ENCODE data around the gene BRD2.

BRD2 gene

DNA sequence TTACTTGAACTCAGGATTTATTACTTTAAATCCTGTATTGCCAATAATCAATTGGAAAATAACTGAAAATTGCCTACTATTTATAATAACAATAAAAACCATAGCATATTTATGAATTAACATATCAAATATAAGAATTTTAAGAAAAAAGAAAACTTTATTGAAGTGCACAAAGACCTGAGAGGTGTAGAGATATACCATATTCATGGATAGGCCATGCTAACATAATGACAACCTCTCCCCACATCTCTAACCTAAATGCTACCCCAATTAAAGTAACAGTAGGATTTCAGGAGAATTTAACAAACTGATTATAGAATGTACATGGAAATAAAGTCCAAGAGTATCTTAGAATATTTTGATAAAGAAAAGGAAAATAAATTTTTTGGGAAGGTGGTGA is 22.4 kb upstream of the BRD2 start:
- no peaks in the 10 kb centered on the region for H3K27me3 ChIP-seq (replicated peaks; ENCODE audit: control insufficient read depth, insufficient read depth, low read length)
- TF ChIP-seq, protein P1, sequence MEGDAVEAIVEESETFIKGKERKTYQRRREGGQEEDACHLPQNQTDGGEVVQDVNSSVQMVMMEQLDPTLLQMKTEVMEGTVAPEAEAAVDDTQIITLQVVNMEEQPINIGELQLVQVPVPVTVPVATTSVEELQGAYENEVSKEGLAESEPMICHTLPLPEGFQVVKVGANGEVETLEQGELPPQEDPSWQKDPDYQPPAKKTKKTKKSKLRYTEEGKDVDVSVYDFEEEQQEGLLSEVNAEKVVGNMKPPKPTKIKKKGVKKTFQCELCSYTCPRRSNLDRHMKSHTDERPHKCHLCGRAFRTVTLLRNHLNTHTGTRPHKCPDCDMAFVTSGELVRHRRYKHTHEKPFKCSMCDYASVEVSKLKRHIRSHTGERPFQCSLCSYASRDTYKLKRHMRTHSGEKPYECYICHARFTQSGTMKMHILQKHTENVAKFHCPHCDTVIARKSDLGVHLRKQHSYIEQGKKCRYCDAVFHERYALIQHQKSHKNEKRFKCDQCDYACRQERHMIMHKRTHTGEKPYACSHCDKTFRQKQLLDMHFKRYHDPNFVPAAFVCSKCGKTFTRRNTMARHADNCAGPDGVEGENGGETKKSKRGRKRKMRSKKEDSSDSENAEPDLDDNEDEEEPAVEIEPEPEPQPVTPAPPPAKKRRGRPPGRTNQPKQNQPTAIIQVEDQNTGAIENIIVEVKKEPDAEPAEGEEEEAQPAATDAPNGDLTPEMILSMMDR (IDR thresholded peaks at IDR 0.05; ENCODE audit: insufficient read depth, low read length, poor library complexity, severe bottlenecking): no peak
- H3K36me3 ChIP-seq (ENCODE audit: control insufficient read depth, insufficient read depth, low read length): peaks cover 8% of the 10 kb centered on the region
- DNase-seq (ENCODE audit: extremely low read depth, insufficient read length): no peak
- no peak overlapping the region for H3K4me3 ChIP-seq (replicated peaks; ENCODE audit: low read depth, low read length)

DNA sequence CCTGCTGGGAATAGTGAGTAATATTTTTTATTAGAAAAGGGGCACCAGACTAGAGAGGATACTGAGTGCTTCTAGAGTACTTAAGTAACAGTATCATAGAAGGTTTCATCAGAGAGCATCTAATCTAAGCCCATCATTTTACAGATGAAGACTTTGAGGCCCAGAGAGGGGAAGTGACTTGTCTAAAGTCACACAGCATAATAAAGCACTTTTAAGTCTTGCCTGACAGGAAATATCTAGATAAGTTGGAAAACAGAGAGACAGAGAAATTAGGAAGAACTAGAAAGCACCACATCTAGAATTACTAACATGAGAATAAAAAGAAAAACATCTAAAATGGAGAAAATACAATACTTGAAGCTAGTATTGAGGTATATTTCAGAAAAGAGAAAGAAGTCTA is 21.5 kb upstream of the BRD2 start:
- TF ChIP-seq, protein P1 (IDR thresholded peaks at IDR 0.05; ENCODE audit: insufficient read depth, low read length, poor library complexity, severe bottlenecking): no peak
- Histone ChIP-seq H3K4me3 (replicated peaks; ENCODE audit: low read depth, low read length) (no peak overlapping the region), H3K36me3 (ENCODE audit: control insufficient read depth, insufficient read depth, low read length) (peaks cover 8% of the 10 kb centered on the region), H3K27me3 (replicated peaks; ENCODE audit: control insufficient read depth, insufficient read depth, low read length) (no peaks in the 10 kb centered on the region)
- DNase-seq (ENCODE audit: extremely low read depth, insufficient read length): no peak

DNA sequence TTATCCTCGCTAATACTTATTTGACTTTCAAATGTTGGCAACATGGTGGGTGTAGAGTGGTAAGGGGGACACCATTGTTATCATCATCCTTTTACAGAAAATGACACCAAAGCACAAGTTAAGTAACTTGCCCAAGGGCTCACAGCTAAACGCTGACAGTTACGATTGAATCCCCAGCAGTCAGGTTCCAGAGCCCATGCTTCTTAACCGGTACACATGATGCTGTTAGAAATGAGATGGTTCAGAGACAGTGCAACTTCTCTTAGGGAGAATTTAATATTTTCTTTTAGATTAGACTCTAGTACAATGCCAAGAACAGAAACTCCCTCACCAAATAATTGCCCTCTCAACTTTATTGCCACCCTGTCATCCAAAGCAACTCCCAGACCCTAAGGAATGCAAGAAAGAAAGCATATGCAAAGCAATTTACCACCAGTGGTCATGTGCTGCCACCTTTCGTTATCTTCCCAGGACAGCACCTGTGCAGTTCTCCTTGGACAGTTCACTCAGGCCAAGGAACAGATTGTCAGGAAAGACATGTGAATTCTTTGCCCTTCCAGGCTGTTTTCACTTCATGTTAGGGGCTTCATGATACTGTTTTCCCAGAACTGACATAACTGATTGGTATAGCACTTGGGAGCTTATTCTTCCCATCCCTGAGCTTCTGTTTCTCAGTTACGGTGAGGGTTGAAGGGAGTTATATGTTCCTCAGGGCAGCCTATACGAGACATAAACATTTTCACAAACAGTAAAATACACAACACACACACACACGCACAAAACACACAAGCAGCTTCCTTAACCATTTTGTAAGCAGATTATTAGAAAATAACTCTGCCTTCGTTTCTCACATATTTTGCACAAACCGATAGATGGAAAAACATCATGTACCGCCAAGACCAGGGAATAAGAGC is 20.6 kb upstream of the BRD2 start:
- H3K27me3 ChIP-seq (replicated peaks; ENCODE audit: control insufficient read depth, insufficient read depth, low read length): no peaks in the 10 kb centered on the region
- TF ChIP-seq, protein P1 (IDR thresholded peaks at IDR 0.05; ENCODE audit: insufficient read depth, low read length, poor library complexity, severe bottlenecking): peak; percentile 72
- H3K4me3 ChIP-seq (replicated peaks; ENCODE audit: low read depth, low read length): peak overlapping the region; percentile 8; the same call in 1 of the 2 replicates
- H3K36me3 ChIP-seq (ENCODE audit: control insufficient read depth, insufficient read depth, low read length): peaks cover 8% of the 10 kb centered on the region
- DNase-seq (ENCODE audit: extremely low read depth, insufficient read length): no peak

DNA sequence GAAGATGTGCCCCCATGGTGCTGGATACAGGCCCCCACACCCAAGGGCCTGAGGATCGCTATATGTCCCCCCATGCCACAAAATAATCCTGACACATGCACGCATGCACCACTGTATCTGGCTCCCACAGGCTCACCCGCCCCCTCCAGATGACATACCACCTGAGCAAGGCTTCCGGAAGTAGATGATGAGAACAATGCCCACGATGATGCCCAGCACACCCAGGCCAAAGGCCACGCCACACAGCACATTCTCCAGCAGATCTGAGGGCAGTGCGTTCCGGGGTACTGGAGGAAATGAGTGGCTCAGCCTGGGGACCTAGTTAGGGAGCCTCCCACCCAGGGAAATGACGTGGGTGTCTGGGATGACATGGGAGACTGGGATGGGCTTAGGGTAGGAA is 19.3 kb upstream of the BRD2 start:
- H3K27me3 ChIP-seq (replicated peaks; ENCODE audit: control insufficient read depth, insufficient read depth, low read length): no peaks in the 10 kb centered on the region
- DNase-seq (ENCODE audit: extremely low read depth, insufficient read length): no peak
- TF ChIP-seq, protein P1 (IDR thresholded peaks at IDR 0.05; ENCODE audit: insufficient read depth, low read length, poor library complexity, severe bottlenecking): no peak
- H3K4me3 ChIP-seq (replicated peaks; ENCODE audit: low read depth, low read length): 0 out of 2 replicates have a peak overlapping the region, but pooled peaks have one; percentile 2
- H3K36me3 ChIP-seq (ENCODE audit: control insufficient read depth, insufficient read depth, low read length): peaks cover 8% of the 10 kb centered on the region

DNA sequence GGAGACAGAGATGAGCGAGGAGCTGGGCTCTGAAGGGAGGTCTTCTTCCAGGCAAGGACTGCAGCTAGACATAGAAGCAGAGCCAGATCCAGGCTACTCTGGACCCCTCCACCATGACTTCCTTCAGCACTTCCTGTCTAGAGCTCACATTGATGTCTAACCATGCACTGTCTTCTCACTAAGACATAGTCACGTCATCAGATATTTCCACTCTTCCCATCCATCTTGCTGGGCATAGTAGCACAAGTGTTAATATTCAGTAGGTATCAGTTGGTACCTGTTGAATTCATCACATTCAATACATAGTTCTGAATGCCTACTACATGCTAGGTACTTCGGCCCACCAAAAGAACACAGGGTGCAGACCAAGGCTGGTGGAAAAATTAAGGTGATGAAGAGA is 18.4 kb upstream of the BRD2 start:
- DNase-seq (ENCODE audit: extremely low read depth, insufficient read length): no peak
- no peaks in the 10 kb centered on the region for H3K27me3 ChIP-seq (replicated peaks; ENCODE audit: control insufficient read depth, insufficient read depth, low read length)
- TF ChIP-seq, protein P1 (IDR thresholded peaks at IDR 0.05; ENCODE audit: insufficient read depth, low read length, poor library complexity, severe bottlenecking): no peak
- peak overlapping the region; percentile 79 for H3K4me3 ChIP-seq (replicated peaks; ENCODE audit: low read depth, low read length)
- peaks cover 8% of the 10 kb centered on the region for H3K36me3 ChIP-seq (ENCODE audit: control insufficient read depth, insufficient read depth, low read length)
